Amniotic stem cell (primary cell): ENCODE measurements around the gene PRRT4.

ENCODE experiments used
- DNase-seq: peaks from one replicate; lab custom pipeline; 2025; lab: John Stamatoyannopoulos, UW

Gene PRRT4

DNA sequence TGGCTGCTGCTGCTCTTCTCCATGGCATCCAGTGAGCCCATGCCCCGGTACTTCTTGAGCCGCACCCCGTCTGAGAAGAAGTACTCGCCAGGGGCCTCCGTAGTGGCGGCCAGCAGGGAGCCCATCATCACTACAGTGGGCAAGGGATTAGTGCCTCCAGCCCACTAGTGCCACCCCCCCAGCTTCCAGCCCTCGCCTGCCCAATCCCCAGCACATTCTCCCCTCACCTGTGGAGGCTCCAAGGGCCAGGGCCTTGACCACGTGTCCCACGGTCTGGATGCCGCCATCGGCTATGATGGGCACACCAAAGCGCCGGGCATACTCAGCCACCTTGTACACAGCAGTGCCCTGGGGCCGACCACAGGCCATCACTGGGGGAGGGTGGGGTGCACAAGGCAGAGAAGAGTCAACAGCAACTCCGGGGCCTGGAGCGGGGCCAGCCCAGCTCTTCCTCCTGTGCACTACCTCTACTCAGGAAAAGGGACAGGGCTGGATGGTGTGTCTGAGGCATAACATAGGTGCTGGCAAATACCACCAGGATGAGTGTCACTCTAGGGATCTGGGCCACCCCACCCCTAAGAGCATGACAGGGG is 33.5 kb upstream of the PRRT4 start:
- no peak for DNase-seq

DNA sequence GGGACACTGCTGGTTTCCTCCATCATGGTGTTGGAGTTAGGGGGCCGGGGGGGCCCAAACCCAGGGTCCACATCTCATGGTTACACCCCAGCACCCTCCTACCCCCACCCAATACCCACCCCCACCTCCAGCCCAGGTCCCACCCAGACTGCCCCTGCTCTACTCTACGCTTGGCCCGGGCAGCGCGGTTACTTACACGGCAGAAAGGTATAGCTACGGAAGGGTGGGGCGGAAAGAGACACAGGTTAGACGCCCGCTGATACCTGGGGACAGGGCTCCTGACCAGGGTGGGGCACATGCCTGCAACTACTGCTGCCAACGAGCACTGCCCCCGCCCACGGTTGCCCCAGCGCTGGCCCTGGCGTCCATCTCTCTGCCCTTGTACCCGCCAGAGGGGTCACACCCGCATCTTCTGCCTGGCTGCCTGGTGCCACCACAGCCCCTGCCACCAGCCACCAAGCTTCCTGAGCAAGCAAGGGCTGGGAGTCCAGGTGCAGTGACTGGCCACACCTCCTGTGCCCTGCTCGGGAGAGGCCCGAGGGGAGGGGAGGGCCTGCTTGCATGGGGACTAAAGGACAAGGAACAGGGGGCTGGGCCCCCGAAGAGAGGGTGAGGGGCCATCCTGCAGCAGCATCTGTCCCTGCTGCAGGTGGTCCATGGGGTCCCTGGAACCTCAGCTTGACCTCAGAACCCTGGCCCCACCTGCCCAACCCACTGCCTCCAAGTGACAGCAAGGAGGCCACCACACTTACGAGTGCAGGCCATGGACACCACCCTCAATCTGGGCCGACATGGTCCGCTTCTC is 32.2 kb upstream of the PRRT4 start:
- DNase-seq: no peak

DNA sequence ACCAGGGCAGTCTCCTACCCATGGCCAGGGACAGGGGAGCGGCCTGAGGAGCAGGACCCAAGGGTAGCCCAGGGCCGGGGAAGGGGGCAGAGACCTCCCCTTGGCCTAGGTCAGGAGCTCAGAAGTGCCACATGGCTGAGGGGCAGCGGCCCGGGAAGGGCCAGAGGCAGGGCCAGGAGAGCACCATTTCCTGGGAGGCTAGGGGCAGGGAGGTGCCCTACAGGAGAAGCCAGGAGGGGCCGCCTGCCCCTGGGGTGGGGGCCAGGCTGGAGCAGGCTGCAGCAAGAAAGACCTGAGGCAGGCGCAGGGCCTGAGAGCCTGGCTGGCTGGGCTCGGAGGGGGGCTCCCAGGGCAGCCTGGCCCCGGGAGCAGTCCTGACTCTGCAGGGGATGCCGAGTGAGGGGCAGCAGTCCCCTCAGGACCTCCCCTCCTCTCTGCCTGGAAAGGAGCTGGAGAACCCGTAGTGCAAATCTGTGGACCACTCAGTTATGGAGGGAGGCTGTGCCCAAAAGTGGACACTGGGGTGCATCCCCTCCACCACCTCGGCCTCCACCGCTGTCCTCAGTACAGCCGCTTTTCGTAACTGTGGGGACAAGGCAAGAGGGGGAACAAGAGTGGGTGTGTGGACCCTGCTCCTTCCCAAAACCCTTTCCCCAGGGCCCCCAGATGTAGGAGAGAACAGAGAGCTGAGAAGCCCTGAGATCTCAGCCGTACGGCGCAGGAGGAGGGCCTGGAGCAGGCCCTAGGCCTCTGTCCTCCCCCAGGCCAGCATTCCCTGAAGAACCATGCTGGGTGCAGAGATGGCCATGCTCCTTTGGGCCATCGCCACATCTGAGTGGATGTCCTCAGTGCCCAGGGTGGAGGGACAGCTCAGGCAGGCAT is 31.2 kb upstream of the PRRT4 start:
- DNase-seq: no peak

DNA sequence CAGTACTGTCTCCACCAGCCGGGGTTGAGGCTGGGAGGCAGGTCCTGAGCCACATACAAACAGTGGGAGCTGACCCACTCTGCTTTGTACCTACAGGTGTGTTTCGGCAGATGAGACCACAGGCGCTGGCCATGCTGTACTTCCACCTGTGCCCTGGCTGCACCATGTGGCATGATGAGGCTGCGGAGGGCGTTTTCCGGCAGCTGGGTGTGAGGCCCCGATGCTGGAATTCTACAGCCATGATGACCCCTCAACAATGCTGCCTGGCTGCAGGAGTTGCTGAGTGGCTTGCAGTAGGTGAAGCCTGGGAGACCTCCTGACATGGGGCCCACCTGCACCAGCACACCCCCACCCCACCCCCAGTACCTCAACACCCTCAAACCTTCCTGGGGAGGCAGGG is 30.3 kb upstream of the PRRT4 start:
- DNase-seq: no peak

DNA sequence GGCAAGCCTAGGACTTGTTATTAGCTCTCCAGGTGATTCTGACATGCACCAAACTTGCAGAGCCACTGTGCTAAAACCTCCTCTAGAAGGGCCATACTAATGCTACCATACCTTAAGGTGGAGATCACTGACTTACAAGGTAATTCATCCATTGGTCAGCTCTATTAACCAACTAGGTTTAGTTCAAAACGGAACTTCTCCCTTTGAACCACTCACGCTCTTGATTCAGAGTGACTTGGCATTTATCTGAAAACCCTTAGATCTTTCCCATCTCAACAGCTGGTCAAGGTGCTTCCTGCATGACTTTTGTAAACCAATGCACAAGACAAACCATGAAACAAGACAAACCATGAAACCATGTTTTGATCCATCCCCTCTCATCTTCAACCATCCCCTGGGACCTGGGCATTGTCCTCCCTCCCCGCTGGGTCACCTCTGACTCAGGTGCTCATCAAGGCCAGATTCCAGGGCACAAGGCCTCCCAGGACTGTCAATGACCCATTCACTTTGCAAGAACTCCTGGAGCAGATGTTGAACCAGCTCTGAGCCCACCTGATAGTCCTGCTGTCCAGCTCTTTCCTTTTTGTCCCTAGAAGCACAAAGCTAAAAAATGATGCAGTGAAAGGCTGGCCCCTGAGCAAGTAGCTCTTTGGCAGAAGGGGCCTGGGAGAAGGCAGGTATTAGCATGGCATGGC is 29.5 kb upstream of the PRRT4 start:
- DNase-seq: no peak

DNA sequence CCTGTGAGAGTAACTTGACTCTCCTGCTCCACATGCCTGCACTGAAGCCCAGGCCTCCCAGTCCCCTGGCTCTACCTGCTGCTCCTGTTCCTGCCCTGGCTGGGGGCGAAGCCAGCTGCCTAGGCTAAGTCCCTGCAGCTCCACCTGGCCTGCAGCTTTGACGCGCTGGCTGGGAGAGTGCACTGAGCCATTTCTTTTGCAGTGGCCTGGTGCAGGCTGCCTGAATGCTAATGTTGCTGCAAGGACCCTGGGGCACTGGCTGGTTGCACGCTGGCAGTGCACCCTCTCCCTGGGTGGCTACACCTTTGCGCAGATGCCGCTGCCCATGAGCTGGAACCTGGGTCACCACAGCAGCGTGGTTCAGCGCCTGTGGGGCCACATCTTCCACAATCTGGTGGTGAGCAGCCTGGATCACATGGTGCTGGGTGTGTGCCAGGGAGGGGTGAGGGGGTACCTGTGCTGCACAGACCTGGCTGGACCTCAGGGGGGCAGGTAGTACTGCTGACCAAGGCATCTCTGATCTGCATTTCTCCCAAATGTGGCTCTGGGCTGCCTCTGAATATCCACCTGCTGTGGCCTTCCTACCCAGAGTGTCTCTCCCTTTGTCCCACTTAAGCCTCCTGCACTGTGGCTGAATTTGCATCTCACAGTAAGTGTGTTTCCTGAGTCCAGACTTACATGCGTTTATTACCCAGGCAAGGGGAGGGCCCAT is 28.3 kb upstream of the PRRT4 start:
- DNase-seq: no peak

DNA sequence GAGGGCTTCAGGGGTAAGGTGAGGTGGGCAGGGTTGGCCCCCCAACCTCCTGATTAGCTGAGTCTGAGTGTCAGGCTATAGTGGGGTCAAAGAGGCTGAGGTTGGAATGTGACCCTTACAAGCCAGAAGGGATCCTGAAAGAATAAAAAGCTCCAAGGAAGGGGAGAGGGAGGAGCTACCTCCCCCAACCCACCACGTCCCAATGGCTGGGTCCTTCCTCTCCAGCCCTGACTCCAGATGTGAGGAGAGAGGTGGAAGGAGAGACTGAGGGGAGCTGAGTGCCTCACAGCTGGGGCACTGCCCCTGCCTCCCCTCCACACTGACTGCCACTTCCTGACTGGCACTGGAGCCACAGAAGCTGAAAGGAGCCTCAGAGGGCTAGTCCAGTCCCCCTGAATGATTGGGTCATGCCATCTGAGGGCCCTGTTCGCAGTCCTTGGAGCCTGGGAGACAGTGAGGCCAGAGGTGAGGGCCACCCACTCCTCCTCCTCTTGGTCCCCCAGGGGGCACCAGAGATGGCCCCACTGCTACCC is 27.7 kb upstream of the PRRT4 start:
- no peak for DNase-seq

DNA sequence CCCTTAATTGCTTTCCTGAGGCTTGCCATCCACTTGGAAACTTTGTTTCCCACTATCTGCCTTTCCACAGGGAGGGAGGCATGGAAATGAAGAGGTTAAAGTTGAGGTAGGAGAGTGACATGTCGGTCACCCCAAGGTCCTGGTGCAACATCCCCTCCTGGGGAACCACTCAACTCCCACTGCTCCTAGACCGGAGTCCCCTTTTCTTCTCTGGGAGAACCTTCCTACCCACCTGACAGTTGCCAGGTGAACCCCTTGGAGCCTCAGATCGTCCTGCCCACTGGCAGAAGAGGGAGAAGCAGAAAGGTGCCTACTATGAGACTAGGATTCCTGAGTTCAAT is 26.6 kb upstream of the PRRT4 start:
- DNase-seq: no peak

DNA sequence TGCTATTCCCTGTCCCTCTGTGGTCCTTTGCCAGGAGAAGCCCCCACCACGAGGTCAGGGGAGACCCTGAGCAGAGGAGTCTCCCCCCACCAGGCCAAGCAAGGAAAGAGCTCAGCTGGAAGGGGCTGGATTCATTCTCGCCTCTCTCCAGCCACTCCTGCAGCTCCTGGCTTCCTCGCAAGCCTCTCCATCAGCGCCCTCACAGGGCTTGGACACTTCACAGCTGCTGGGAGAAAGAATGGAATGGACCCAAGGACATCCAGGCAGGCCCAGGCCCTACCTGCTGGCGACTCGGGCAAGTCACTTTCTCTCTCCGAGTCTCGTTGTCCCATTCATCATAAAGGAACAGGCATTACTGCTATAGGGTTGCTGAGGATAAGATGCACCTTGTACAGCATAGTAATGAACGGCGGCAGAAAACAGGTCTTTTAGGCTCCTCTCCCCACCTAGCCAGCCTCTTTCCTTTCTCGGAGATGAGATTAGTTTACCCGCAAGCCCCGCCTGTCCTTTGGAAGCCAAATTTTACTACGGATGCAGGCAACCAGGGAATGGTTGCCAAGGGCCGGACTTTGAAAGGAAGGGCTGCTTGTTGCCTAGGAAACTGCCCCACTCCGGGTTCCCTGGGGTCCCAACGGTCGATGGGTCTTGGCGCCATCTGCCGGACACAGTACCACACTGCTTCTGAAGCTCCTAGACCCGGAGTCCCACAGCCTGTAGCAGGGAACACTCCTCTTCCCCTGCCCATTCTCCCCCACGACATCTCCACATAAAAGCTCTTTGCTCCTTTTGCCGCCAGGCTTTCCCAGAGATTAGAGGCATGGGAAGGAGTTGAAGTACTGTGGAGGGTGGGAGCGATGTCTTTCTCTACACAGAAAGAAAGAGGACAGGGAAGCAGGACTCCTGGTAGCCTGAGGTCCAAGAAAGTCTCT is 26.0 kb upstream of the PRRT4 start:
- DNase-seq: no peak

DNA sequence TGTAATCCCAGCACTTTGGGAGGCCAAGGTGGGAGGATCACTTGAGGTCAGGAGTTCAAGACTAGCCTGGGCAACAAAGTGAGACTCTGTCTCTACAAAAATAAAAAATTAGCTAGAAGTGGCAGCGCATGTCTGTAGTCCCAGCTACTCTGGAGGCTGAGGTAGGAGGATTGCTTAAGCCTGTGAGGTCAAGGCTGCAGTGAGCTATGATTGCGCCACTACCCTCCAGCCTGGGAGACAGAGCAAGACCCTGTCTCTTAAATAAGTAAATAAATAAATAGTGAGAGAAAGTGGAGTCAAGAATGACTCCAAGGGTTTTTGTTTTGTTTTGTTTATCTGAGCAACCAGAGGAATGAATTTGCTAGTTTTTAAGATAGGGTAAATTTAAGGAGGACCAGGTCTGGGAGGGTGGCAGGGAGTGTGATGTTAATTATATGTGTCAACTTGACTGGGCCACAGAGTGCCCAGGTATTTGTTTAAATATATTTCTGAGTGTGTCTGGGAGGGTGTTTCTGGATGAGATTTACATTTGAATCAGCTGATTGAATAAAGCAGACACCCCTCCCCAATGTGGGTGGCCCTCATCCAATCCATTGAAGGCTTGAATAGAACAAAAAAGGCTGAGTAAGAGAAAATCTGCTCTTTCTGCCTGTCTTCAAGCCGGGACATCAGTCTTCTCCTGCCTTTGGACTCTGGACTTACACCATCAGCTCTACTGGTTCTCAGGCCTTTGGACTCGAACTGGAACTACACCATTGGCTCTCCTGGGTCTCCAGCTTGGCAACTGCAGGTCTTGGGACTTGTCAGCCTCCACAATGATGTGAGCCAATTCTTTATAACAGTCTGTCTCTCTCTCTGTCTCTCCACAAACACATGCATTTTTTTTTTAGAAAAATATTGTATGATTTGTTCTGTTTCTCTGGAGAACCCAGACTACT is 24.8 kb upstream of the PRRT4 start:
- DNase-seq: no peak

DNA sequence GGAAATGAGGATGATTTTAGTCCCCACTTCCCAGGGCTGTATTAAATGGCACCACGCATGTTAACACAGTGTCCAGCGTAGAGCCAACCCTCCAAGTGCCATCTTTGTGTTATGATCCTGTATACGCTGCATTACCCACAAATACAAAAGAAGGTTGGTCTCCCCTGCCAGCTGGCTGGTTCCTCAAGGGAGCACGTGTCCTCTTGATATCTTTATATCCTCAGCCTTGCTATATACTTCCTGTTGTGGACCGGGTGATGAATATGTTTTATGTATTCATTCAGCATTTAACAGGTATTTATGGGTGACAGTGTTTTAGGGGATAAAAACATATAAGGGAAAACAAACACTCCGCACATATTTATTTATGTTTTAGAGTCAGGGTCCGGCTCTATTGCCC is 23.2 kb upstream of the PRRT4 start:
- DNase-seq: no peak

DNA sequence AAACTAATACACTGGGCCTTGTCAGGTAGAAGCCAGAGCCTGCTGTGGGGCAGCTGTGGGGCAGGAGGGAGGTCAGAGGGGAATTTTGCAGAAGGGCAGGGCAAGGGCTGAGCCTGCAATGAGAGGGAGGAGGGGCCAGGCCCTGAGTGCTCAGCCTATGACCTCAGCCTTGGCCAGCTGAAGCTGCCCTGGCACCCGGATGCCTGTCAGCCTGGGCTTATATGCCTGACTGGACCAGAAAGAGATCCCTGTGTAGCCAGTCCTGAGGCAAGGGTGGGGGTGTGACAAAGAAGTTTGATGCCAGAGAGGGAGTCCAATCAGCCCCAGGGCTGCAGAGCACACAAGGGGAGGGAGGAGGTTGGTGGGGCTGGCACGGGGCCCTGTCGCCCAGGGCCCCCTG is 22.3 kb upstream of the PRRT4 start:
- DNase-seq: no peak

DNA sequence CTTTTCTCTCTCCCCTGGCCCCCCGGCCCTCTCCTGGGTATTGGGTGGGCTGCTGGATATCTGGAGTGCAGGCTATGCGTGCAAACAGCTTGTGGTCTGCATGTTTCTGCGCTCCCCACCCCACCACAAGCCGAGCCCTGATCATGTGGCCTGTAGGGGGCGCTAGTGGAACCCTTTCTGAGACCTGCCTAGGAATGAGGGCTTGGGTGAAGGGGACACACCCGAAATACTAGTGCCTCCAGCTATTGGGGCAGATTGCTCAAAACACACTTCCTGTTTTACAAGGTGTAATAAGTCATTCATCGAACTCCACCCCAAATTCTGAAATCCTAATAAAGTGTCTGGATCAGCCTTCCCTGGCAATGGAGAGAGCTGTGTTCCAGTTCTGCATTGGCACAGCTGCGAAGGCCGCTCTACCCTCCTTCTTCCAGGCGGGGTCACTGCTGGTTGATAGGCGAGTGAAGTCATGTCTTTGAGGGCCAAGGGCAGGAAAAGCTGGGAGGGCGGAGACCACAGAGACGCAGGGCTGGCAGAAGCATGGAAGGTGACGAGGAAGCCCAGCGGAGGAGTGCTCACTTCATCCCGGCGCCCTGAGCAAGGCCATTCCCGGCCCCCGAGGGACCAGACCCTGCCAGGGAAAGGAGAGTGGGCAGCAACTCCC is 19.8 kb upstream of the PRRT4 start:
- DNase-seq: no peak

DNA sequence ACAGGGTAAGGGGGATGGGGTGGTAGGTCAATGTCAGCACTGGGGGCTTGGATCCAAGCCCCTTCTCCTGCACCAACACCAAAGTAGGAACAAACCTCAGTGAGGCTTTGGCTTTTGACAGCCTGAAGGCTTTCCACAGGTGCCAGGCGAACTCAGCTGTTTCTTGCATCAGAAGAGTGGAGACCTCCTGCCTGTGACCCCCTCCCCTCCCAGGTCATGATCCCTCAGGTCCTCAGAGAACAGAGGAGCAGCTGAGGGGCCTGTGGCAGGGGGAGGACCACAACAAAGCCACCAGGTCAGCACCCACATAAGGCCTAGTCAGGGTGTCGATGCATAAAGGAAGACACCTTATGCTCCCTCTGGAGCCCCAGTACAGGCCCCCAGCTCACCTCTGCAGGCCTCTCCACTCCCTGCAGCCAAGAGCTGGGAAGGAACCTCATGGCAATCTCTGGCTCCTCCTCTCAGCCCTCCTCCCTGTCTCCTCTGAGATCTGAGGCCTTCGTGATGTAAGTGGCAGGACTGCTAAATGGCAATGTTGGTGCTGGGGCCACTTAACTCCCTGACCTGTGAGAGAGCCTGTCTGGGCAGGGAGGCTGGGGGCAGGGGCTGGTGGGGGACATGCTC is 19.1 kb upstream of the PRRT4 start:
- no peak for DNase-seq

DNA sequence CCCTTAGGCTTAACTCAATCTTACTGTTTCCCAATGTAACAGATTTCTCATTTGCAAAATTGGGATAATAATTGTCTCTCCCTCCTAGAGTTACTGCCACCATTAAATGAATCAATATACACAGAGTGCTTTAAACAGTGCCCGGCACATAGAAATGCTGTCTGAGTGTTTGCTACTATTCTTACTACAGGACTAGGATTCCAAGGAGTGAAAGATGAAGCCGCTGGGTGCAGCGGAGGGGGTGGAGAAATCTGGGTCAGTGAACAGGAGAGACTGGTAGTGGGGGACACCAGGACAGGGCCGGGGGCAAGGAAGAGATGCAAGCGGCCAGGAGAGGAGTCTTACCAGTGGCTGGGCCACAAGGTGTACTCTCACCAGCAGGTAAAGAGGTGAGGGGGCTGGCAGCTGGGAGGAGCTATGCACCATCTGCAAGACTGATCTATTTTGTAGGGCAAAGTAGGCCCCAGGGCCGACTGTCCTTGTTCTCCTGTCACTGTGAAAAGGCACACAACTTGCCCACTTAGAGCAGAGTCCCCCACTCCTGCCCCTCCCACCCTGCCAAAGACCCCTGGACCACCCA is 18.5 kb upstream of the PRRT4 start:
- no peak for DNase-seq

DNA sequence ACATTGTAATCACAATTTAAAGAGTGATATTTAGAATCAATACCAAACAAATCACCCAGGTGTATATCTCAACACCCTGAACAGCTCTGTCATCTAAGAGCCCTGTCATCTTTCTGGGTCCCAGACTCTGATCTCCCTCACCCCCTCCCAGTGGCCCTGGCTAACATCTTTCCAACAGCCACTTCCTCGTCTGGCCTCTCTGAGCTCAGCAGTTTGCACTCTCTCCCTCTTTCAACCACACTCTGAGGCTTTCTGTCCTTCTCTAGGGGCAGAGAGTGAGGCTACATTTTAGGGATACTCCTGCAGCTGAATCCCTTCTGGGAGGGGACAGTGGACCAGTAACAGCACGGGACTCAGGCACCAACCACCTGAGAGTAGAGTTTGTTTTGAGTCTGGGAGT is 17.1 kb upstream of the PRRT4 start:
- DNase-seq: no peak

DNA sequence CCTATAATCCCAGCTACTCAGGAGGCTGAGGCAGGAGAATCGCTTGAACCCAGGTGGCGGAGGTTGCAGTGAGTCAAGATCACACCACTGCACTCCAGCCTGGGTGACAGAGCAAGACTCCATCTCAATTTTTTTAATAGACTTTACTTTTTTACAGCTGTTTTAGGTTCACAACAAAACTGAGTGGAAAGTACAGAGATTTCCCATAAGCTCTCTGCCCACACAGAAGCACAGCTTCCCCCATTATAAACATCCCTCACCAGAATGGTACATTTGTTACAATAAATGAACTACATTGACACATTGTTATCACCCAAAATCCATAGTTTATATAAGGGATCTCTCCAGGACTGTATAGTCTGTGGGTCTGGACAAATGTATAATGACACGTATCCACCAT is 14.6 kb upstream of the PRRT4 start:
- DNase-seq: no peak

DNA sequence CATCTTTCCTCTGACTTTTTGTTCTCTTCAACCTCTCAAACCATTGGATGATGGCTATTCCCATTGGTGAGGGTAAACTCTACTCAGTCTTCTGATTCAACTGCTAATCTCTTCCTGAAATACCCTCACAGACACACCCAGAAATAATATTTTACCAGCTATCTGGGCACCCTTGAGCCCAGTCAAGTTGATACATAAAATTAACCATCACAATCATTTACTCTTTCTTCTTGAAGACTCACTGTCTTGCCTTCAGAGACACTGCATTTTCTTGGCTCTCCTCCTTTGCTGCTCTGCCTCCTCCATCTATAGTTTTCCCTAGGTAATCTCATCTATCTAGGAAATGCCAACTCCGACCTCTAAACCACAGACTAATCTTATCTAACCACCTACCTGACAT is 12.6 kb upstream of the PRRT4 start:
- no peak for DNase-seq
